ENCODE results near the gene ADAP1.
"Not testable (repeated sequence)": the region's sequence is repeated elsewhere in the genome, so short reads cannot be mapped to it uniquely, and the experiment has no call there.

- TF ChIP-seq, protein P1, sequence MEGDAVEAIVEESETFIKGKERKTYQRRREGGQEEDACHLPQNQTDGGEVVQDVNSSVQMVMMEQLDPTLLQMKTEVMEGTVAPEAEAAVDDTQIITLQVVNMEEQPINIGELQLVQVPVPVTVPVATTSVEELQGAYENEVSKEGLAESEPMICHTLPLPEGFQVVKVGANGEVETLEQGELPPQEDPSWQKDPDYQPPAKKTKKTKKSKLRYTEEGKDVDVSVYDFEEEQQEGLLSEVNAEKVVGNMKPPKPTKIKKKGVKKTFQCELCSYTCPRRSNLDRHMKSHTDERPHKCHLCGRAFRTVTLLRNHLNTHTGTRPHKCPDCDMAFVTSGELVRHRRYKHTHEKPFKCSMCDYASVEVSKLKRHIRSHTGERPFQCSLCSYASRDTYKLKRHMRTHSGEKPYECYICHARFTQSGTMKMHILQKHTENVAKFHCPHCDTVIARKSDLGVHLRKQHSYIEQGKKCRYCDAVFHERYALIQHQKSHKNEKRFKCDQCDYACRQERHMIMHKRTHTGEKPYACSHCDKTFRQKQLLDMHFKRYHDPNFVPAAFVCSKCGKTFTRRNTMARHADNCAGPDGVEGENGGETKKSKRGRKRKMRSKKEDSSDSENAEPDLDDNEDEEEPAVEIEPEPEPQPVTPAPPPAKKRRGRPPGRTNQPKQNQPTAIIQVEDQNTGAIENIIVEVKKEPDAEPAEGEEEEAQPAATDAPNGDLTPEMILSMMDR (IDR thresholded peaks at IDR 0.05; ENCODE audit: insufficient read depth, low read length, poor library complexity, severe bottlenecking): not testable (repeated sequence)
- TF ChIP-seq EZH2phosphoT487 (conservative IDR thresholded peaks at IDR 0.05; ENCODE audit: low read length): not testable (repeated sequence)
Observed at GRCh38 chr7:959740-960139, 5.3 kb upstream of the ADAP1 start.
